Epithelial cell of esophagus (primary cell): ENCODE measurements around the gene TYMP.
A peak's percentile ranks its signal among the peaks of the same experiment; 100 is the strongest.

Experiments
- DNase-seq: peaks from one replicate; pipeline ENCODE4 v3.0.0; 2010; ENCODE audit warnings: low read depth
- H3K4me3 ChIP-seq: 2 replicates; pipeline ENCODE4 v1.5.1; 2011; ENCODE audit warnings: mild to moderate bottlenecking, low read length, control low read depth
- TF ChIP-seq, protein P1 (sequence below): IDR thresholded peaks from 2 replicates; pipeline ENCODE4 v1.5.1; 2011; ENCODE audit warnings: low read depth, mild to moderate bottlenecking, low read length, control low read depth, inconsistent platforms; ENCODE audit not compliant: insufficient read depth; ENCODE audit errors: missing control alignments

Gene TYMP

DNA sequence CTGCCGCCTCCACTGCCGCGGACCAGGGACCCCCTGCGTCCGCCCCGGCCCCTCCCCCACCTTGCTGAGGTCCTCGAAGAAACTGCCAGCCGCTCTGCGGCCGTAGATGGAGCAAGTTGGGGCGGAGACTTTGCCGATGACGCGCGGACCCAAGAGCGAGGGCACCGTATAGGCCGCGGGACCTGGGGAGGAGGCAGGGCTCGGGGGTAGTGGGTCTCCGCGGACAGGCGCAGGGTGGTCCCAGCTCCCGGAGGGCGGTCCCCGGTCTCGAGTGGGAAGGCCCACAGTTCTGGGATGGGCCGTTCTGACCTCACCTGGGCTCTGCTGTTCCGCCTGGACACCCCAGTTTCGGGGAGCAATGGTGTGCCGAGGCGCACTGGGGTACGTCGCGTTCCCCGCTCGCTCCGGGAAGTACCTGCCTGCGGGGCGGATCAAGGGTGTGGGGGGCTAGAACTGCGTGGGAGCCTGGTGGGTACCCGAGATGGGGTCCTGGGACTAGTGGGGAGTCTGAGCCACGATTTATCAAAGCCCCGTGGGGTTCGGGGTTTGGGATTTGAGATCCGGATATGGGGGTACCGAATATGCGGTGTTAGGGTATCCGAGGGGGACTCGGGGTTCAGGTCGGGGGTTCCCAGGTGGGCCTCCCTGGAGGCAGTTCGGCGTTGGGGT, 1.2 kb upstream of the TYMP start:
- peak overlapping the region; percentile 79 for H3K4me3 ChIP-seq
- TF ChIP-seq, protein P1, sequence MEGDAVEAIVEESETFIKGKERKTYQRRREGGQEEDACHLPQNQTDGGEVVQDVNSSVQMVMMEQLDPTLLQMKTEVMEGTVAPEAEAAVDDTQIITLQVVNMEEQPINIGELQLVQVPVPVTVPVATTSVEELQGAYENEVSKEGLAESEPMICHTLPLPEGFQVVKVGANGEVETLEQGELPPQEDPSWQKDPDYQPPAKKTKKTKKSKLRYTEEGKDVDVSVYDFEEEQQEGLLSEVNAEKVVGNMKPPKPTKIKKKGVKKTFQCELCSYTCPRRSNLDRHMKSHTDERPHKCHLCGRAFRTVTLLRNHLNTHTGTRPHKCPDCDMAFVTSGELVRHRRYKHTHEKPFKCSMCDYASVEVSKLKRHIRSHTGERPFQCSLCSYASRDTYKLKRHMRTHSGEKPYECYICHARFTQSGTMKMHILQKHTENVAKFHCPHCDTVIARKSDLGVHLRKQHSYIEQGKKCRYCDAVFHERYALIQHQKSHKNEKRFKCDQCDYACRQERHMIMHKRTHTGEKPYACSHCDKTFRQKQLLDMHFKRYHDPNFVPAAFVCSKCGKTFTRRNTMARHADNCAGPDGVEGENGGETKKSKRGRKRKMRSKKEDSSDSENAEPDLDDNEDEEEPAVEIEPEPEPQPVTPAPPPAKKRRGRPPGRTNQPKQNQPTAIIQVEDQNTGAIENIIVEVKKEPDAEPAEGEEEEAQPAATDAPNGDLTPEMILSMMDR = no peak
- DNase-seq = peak; percentile 92

GRCh38 chr22:50530580-50530876, 716 bp upstream of the TYMP start:
- TF ChIP-seq, protein P1 = no peak
- peak overlapping the region; percentile 79 for H3K4me3 ChIP-seq
- peak; percentile 37 for DNase-seq

GRCh38 chr22:50529416-50529896, 356 bp downstream of the TYMP start:
- H3K4me3 ChIP-seq = peak overlapping the region; percentile 49
- TF ChIP-seq, protein P1 = no peak
- no peak for DNase-seq

- no peak for DNase-seq
- H3K4me3 ChIP-seq = peak overlapping the region; percentile 49
- TF ChIP-seq, protein P1 = no peak
Measured at GRCh38 chr22:50528682-50529415, 963 bp downstream of the TYMP start.

DNA sequence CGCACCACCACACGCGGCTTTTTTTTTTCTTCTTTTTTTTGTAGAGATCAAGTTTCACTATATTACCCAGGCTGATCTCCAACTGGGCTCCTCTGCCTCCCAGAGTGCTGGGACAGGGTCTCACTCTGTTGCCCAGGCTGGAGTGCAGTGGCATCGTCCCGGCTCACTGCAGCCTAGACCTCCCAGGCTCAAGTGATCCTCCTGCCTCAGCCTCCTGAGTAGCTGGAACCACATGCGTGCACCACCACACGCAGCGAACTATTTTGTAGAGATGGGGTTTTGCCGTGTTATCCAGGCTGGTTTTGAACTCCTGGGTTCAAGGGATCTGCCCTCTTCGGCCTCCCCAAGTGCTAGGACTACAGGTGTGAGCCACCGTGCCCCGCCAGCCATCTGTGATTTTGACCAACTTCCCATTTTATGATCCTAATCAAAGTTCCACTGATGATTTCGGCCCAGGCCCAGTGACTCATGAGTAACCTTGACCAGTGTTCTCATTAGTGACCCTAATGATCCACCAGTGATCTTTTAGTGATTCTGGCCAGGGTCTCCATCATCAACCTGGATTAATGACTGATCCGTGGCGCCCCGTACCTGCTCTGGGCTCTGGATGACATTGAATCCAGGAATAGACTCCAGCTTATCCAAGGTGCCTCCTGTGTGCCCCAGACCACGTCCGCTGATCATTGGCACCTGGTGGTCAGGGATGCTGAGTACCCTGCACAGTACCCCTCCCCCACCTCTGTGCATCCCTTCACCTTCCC, 1.7 kb downstream of the TYMP start:
- no peak overlapping the region for H3K4me3 ChIP-seq
- TF ChIP-seq, protein P1 = no peak

DNA sequence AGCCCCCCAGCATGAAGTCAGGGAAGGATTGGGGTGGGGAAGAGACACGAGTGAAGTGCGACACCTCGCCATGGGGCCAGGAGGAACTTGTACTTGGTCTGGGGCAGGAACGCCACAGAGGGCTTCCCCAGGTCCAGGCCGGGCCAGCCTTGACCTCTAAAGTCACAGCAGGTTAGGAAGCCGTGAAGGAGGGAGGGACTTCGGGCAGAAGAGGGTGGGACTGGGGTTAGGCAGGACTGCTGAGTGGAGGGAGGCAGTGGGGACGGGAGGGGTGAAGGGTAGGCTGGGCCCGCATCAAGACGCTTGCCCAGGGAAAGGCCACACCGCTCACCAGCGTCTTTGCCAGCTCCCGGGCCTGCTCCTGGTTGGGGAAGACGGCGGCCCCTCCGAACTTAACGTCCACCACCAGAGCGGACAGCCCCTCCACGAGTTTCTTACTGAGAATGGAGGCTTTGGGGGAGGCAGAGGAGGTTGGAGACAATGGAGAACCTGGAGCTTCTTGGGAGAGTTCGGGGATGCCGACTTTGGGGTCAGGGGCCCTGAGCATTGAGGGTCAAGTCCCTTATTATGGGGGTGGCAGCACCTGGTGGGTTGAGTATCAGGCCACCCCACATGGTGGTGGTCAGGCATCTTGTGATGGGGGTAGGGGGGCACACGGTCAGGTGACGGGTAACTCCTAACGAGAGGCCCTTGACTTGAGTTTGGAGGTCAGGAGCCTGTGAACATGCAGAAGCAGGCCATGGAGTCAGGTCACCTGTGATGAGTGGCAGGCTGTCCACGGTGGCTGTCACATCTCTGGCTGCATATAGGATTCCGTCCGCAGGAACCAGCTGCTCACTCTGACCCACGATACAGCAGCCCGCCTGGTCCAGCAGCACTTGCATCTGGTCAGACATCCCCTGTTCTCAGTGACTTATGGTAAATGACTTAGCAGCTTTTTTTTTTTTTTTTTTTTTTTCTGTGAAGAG, 2.7 kb downstream of the TYMP start:
- peak; percentile 55 for DNase-seq
- TF ChIP-seq, protein P1 = no peak
- peak overlapping the region; percentile 82 for H3K4me3 ChIP-seq

More for the DNA sequence above, 1.7 kb downstream of the TYMP start:
- DNase-seq = no peak
